Lower leg skin (tissue), 4 donors: ENCODE measurements around the gene UCN. TPM values are rescaled to one million over a fixed set of nuclear protein-coding genes. Genes with fewer than 3 reads are reported as not detected.

ENCODE experiments used
- DNase-seq, 2 donors: peaks; one replicate each; pipeline ENCODE4 v3.0.0-alpha.2; 2019; ENCODE audit warnings: low spot score in 2 of 2
- H3K4me3 ChIP-seq: fragments of 200-600 bp; sonication (generic); 2 replicates; pipeline ENCODE4 v1.5.1; 2017; ENCODE audit warnings: mild to moderate bottlenecking, low read depth; ENCODE audit not compliant: poor library complexity, severe bottlenecking
- POLR2A ChIP-seq, 2 donors: fragments of 450-650 bp; IDR thresholded peaks; one replicate each; pipeline ENCODE4 v1.6.1; 2016 to 2017; ENCODE audit warnings: antibody characterized with exemption in 2 of 2, mild to moderate bottlenecking in 1 of 2, moderate library complexity in 1 of 2
- WGBS, 2 donors: methylation state at CpG; one replicate each; pipeline ENCODE4 v1.1.5; 2018; 5-methylcytosine and 5-hydroxymethylcytosine counted together
- intact Hi-C: fragments of 100-400 bp; cut with DNase I; formaldehyde crosslinking; loops from one replicate; pipeline ENCODE4 v1.15.0; 2023; ENCODE audit warnings: low total_unique reads
- total RNA-seq, 4 donors: library from RNA; depleted of rRNA; stranded (reverse); fragments of >200 nt; gene quantifications; one replicate each; pipeline ENCODE4 v1.1.0, GENCODE V29; 2016
- TF ChIP-seq, protein P1 (sequence below), 3 donors: fragments of 450-650 bp; IDR thresholded peaks; one replicate each; pipeline ENCODE4 v1.5.1; 2016; ENCODE audit warnings: antibody characterized with exemption in 3 of 3, mild to moderate bottlenecking in 3 of 3, moderate library complexity in 2 of 3

UCN gene
- total RNA-seq, 4 donors from 2014 or later: 0.84 to 8.8 (median 1.3) TPM; not detected in 1

- DNase-seq: no peak
- H3K4me3 ChIP-seq: no peak overlapping the region
- intact Hi-C loops: no loop called here
- TF ChIP-seq, protein P1, sequence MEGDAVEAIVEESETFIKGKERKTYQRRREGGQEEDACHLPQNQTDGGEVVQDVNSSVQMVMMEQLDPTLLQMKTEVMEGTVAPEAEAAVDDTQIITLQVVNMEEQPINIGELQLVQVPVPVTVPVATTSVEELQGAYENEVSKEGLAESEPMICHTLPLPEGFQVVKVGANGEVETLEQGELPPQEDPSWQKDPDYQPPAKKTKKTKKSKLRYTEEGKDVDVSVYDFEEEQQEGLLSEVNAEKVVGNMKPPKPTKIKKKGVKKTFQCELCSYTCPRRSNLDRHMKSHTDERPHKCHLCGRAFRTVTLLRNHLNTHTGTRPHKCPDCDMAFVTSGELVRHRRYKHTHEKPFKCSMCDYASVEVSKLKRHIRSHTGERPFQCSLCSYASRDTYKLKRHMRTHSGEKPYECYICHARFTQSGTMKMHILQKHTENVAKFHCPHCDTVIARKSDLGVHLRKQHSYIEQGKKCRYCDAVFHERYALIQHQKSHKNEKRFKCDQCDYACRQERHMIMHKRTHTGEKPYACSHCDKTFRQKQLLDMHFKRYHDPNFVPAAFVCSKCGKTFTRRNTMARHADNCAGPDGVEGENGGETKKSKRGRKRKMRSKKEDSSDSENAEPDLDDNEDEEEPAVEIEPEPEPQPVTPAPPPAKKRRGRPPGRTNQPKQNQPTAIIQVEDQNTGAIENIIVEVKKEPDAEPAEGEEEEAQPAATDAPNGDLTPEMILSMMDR (IDR thresholded peaks at IDR 0.05): no peak
- no peak for TF ChIP-seq POLR2A (IDR thresholded peaks at IDR 0.05)
- WGBS, 2 donors: 86 to 96% methylated on average over 6 of the region's 6 CpGs
Observed at GRCh38 chr2:27309651-27310050, 1.4 kb upstream of the UCN start.

GRCh38 chr2:27307545-27308358 is 493 bp downstream of the UCN start:
- intact Hi-C loops: no loop called here
- H3K4me3 ChIP-seq: no peak overlapping the region
- no peak for DNase-seq
- 12 to 17% methylated on average over 43 to 46 of the region's 75 CpGs for WGBS, 2 donors
- TF ChIP-seq POLR2A (IDR thresholded peaks at IDR 0.05): no peak
- TF ChIP-seq, protein P1 (IDR thresholded peaks at IDR 0.05): no peak

DNA sequence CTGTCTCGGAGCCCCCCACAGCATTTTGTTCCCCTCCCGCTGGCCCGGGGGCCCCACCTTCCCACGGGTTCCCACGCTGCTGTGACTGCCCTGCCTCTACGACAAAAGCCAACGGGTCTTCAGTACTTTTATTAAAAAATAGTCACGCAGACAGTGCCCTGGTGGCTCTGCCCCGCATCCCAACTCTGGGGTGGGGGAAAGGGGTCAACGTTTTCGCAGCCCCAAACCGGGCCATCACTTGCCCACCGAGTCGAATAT is 1.0 kb downstream of the UCN start:
- no peak overlapping the region for H3K4me3 ChIP-seq
- intact Hi-C loops: no loop called here
- 8 to 20% methylated on average over 10 to 13 of the region's 14 CpGs for WGBS, 2 donors
- no peak for DNase-seq
- TF ChIP-seq POLR2A (IDR thresholded peaks at IDR 0.05): no peak
- TF ChIP-seq, protein P1 (IDR thresholded peaks at IDR 0.05): no peak

GRCh38 chr2:27306573-27307286 is 1.5 kb downstream of the UCN start:
- no peak for TF ChIP-seq POLR2A (IDR thresholded peaks at IDR 0.05)
- TF ChIP-seq, protein P1 (IDR thresholded peaks at IDR 0.05): no peak
- no peak for DNase-seq
- no peak overlapping the region for H3K4me3 ChIP-seq
- WGBS, 2 donors: 5 to 6% methylated on average over 21 to 39 of the region's 51 CpGs
- intact Hi-C loops: no loop called here

- TF ChIP-seq, protein P1 (IDR thresholded peaks at IDR 0.05): no peak
- no peak for TF ChIP-seq POLR2A (IDR thresholded peaks at IDR 0.05)
- no peak for DNase-seq
- intact Hi-C loops: no loop called here
- 35 to 36% methylated on average over 26 of the region's 26 CpGs for WGBS, 2 donors
- H3K4me3 ChIP-seq: no peak overlapping the region
Observed at GRCh38 chr2:27306136-27306535, 2.1 kb downstream of the UCN start.
